HG02588 (cell line): ENCODE results near the gene MALT1.
A peak's percentile ranks its signal among the peaks of the same experiment; 100 is the strongest.
"Not testable (repeated sequence)": the region's sequence is repeated elsewhere in the genome, so short reads cannot be mapped to it uniquely, and the experiment has no call there.

Source experiments
- ATAC-seq: cut with Tn5 transposase; IDR thresholded peaks from one replicate; pipeline ENCODE4 v1.9.1; 2021; ENCODE audit warnings: mild to moderate bottlenecking, moderate library complexity; ENCODE audit not compliant: unreplicated experiment

Gene MALT1

DNA sequence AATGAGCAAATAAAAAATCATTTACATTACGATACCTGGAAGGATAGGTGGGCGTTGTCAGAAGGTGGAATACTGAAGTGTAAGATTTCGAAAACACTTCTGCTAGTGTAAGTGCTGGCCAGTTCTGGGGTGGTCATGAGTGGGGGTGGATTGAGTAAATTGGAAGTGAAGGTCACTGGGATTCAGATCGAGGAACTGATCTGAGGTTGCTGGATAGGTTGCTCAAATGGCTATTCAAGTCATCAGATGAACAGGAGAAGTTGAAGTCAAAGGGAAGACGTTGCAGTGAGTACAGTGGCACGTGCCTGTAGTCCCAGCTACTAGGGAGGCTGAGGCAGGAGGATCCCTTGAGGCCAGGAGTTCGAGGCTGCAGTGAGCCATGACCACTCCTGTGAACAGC is 95.7 kb downstream of the MALT1 start:
- no peak for ATAC-seq

DNA sequence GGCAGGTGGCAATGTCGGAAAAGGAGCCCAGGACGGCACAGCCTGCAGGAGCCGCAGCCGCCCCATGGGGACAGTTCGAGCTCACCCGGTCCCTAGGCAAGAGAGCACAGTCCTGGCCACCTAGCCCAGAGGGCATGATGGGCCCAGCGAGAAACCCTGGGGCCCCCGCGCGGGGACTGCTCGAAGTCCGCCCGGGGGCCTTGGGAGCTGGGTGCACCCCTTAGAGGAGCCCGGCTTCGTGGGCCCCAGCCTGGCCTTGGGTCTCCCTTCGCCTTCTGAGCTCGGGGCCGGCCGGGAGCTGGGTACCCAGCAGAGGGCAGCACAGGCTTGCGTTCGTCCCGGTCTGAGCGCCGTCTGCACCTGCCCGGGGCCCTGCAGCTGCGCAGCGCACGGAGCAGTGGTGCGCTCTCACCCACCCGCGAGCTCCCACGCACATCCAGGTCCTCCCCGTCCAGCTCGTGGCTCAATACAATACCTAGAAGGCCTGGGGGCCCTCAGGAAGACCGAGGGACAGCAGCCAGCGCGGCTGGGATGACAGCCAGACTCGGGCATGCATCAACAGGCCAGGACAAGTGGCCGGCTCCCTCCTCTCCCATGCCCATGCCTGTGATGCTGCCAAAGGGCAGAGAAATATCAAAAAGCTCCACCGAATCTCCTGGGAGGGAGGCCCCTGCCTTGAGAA is 97.2 kb downstream of the MALT1 start:
- ATAC-seq, result peak; percentile 83

DNA sequence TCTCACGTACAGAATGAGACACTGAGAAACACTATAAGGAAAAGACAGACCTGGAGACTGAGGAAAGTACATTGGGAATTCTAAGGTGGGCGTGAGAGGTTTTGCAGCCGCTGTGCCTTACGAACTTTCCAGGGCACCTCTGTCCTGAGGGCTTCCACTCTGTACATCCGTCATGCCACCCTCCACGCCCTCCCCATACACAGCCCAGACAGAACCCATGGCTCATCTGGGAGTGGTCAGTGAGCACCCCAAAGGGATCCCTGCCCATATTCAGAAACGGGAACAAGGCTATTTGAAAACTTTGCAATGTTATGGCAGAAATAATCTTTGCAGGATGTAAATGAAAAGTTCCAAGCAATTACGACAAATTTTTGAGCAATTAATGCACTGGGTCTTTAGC is 98.1 kb downstream of the MALT1 start:
- ATAC-seq, result no peak

DNA sequence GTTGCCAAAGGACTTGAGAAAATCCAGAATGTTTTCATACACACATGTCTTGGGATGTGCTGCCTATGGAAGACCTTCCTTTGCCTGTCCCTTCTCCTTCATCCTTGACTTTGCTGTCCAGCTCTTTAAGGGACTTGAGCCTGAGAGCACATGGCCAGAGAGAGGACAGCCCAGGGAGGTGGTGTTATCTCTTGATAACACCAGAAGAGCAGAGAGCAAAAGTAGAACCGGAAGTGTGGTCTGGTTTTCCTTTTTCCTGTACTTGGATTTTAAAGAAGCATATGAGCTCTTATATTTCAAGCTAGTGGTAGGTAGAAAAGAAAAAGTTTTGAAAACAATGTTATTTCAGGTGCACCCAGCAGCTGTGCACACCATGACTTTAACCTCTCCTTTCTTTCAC is 99.3 kb downstream of the MALT1 start:
- no peak for ATAC-seq

DNA sequence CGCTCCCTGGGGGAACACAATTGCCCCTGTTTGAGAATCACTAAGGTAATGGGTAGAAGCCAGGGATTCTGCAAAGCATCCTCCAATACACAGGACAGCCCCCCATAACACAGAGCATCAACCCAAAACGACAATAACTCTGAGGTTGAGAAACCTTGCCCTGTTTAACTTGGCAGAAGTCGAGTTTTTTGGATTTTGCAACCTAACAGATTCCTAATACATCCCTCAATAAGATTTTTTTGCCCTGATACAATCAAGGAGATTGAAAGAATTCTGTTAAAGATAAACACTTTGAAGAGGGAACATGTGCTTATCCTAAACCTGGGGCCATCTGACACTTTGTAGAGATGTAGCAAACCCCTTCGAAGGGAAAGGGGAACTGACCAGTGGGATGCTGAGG is 100.9 kb downstream of the MALT1 start:
- ATAC-seq, result no peak

DNA sequence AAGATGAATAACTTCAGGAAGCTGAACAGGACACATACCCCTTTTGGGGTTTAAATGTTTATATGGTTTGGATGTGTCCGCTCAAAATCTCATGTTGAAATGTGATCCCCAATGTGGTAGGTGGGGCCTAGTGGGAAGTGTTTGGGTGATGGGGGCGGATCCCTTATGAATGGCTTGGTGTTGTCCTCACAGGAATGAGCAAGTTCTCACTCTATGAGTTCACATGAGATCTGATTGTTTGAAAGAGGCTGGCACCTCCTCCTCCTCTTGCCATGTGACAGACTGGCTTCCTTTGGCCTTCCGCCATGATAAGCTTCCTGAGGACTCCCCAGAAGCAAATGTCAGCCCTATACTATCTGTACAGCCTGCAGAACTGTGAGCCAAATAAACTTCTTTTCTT is 104.8 kb downstream of the MALT1 start:
- ATAC-seq, result no peak

DNA sequence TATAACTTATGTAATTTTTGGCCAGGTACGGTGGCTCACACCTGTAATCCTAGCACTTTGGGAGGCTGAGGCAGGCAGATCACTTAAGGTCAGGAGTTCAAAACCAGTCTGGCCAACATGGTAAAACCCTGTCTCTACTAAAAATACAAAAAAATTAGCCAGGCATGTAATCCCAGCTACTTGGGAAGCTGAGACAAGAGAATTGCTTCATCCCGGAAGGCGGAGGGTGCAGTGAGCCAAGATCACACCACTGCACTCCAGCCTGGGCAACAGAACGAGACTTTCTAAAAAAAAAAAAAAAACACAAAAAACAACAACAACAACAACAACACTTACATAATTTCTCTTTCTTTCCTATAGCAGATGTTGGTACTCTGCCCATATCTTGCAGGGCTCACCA is 105.3 kb downstream of the MALT1 start:
- not testable (repeated sequence) for ATAC-seq

DNA sequence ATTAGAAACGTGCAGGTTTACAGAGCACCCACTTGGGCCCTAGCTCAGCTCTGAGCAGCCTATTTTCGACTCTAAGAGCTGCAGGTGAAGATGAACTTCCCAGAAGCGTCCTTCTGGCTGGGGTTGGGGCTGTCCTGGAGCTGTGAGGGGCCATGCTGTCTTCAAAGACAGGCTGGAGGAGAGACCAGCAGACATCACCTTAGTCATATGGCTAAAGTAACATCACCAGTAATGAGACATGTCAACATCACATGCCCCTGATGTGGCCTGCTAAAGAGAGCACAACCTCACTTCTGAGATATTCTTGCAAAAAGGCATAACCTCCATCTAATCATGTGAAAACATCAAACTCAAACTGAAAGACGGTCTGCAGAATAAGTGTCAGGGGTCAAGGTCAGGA is 106.2 kb downstream of the MALT1 start:
- no peak for ATAC-seq

DNA sequence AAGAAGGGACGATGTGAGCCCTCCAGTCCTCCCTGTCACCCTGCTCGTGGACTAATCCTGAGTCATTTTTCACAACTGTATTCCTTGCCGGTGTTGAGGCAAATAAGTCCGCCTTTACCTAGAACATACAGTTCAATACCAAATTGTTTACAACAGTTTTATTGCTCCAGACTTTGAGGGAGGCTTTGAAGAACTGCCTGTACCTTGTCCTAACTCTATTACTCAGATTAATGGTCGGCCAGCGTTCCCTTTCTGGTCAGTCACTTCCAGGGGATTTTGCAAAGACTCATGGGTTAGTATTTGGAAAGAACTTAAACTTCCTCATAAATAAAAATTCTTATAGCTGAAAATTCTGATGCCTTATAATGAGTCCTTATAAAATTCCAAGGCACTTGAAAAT is 108.3 kb downstream of the MALT1 start:
- ATAC-seq, result no peak

DNA sequence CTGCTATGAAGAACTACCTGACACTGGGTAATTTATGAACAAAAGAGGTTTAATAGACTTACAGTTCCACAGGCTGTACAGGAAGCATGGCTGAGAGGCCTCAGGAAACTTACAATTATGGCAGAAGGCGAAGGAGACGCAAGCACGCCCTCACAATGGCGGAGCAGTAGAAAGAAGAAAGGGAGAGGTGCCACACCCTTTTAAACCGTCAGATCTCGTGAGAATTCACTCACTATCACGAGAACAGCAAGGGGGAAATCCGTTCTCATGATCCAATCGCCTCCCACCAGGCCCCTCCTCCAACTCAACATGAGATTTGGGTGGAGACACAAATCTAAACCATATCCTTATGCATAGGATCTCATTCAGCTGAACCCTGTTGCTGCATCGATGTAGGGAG is 108.8 kb downstream of the MALT1 start:
- ATAC-seq, result no peak

DNA sequence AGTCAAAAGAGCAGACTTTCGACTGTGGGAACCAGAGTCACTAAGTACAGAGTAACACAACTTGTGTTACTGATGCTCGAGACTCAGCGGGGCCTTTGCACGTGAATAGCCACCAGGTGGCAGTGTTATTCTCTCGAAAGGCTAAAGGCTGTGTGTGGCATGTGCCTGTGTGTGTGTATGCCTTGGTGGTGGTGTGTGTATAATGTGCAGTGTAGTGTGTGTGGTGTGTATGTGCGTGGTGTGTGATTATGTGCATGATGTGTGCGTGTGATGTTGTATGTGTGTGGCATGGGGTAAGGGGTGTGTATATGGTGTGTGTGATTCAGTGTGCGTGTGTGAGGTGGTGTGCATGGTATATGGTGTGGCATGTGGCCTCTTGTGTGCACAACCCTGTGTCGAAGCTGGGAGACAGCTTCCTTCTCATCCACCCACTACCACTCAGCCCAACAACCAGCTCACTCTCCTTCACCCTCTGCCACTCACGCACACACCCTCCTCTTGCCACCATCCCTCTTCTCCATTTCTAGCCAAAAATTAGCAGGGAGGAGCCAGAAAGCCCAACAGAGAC is 110.4 kb downstream of the MALT1 start:
- ATAC-seq, result peak; percentile 75

DNA sequence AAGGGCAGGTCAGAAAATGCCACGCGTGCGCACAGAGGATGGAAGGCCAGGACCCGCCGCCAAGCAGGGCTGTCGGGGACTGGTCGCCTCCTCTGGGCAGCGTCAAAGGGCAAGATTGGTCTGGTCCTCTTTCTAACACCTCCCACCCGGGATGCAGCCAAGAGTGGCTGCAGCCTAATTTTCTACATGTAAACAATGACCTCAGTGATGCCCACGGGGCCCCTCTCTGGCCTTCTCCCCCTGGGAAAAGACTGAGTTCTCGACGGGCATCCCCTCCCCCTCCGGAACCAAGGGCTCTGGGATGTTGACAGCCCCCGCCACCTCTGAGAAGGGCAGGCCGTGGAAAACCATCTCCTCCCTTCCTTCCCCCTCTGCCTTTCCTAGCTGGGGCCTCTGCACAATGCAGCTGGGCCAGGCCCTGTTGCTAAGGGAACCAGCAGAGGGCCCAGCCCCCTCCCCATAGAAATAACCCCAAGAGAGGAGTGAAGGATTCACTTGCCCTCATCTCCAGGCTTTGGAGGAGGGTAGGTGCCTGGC is 113.4 kb downstream of the MALT1 start:
- no peak for ATAC-seq

DNA sequence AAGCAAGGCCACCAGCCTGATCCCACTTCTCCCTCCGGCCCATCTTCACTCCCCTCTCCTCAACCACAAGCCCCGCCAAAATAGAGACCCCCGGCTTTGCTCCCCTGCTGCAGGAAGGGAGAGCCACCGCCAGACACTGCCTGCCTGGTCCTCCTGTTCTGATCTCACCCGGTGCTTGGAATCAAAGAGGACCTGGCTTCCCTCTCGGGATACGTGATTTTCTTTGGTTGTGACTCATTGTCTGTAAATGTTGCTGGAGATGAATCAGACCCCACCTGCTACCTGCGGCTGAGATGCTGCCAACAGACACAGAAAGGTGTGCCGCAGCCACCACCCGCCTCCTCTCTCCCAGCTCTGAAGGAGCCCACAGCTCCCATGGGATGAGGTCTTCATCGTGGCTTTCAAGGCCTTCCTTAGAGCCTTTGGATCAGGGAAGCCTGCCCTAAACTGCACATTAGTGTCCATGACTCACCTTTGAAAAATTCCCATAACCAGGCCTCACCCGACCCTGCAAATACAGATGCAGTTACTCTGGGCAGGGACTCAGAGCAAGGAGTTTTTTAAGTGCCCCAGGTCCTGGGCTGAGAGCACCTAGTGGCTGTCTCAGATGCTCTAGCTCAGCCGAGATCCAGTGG is 114.0 kb downstream of the MALT1 start:
- ATAC-seq, result no peak

DNA sequence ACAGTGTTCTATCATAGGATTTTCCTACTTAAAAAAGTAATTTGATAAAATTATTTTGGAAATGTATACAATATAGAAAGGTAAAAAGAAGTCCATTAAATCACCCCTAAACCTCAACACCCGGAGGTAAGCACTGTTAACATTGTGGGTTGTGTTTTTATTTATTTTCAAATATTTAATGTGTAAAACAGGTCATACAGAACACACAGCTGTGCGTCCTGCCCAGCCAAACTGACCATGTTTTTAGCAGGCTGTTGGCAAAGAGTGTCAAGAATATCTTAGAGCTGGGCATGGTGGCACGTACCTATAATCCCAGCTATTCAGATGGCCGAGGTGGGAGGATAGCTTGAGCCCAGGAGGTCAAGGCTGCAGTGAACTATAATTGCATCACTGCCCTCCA is 114.6 kb downstream of the MALT1 start:
- ATAC-seq, result no peak

DNA sequence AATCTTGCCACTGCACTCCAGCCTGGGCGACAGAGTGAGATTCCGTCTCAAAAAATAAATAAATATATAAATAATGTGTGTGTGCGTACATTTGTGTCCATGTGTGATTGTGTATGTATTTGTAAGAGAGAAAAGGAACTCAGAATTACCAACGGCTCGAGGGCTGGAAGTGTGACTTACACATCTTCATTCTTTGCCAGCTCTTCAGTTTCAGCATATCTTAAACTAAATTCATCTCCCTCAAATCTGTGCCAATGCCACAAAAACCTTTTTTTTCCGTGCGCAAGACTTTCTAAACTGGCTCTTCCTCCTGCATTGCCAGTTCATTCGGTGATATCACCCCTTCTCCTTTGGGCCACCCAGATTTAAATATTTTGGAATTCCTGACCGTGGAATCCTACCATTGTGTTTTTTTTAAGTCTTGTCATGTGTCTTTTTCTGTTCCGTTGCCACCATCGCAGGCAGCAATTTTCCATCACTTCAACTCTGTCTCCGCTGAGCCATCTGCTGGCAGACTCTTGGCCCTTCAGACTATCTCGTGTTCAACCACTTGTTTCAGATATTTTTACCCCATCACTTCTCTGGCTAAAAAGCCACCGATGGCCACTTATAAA is 116.4 kb downstream of the MALT1 start:
- ATAC-seq, result no peak

DNA sequence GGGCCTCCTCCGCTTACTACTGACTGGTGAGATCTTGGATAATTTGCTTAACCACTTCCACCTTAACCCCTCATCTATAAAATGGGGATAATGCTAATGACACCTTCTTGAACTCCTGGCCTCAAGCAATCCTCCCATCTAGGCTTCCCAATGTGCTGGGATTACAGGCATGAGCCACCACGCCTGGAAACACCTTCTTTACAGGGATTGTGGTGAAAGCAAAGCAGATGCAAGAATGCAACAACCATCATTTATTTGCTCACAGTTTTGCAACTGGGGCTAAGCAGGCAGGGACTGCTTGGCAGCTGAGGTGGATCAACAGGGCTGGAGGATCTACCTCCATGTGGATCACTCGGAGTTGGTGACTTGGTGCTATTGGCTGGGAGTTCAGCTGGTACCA is 117.2 kb downstream of the MALT1 start:
- ATAC-seq, result no peak

DNA sequence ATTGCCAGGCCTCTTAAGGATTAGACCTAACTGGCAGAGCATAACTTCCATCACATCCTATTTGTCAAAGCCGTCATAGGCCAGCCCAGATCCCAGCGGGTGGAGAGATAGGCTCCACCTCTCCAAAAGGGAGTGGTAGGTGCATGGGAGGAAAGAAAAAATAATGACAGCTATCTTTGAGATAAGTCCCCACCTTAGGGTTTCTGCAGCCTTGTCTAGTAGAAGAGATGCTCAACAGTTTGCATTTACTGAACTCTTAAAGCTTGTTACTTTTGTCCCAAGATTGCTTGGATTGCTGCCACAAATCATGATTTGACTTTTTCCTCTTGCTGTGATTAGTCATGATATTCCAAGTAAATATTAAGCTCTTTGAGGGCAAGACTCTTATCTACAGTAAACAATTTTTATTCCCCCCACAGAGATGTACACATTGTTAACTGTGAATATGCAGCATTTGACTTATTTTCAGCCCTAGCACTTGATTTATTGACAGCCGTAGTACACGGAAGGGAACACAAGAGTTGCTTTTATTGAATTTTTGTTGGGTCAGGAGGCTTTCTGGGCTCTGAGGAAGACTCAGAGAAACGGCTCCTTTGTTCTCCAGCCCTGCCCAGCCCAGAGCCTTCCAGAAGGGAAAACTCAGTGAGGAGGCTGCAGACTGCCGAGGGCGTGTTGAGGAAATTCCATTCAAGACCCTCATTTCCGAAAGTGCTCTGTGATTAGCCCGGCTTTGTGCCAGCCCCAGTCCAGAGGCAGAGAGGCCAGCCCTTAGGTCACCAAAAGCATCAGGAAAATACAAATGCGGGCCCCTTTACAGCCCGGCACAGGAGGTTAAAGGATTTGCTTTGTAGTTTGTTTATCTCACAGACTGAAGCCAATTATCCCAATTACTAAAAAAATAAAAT is 118.0 kb downstream of the MALT1 start:
- ATAC-seq, result no peak

DNA sequence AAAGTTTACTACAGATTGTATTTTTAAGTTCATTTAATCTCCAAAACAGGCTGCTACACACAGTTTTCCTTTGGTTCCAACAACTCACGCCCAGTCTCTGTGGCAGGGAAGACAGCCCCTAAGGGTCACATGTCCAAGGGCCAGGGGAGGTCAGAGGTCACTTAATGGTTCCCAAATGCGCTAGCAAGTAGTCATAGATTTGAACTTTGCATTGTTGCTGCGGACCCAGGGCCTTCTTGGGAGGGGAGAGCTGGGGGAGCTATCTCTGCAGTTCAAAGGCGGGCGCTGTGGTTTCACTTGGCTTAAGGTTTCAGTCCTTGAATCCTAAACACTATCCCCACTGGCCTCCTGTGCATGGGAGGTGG is 118.6 kb downstream of the MALT1 start:
- ATAC-seq, result no peak

DNA sequence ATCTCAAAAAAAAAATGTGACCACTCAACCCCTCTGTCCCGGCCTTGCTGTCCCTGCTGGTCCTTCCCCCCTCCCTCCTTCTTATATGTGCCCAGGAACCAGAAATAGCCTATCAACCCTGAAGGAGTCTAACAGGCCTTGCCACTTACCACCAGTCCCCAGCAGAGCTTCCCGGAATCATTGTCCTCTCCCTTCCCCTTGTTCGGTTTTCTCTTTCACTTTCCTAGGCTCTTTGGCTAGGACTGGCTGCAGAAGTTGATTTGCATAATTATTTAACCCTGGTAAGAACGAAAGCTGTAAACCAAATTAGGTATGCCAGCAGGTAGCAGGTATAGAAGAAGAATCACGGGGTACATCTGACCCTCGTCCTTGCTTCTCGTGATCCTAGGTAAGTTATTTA is 120.8 kb downstream of the MALT1 start:
- ATAC-seq, result peak; percentile 90

DNA sequence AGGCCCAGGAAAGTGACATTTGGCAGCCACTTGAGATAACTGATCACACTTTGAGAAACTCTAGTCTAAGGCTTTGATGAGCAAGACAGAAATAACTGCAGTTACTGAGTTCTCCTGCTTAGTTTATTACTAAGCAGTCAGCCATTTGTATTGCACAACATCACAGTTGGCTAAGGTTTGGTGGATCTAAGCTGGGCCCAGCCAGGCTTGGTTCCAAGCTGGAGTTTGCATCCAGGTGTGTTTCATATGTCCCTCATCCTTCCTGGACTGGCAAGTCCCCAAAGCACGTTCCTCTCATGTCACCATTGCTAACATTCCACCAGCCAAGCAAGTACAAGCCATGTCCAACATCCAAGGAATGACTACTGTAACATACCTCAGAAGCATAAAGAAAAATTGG is 122.1 kb downstream of the MALT1 start:
- ATAC-seq, result no peak

DNA sequence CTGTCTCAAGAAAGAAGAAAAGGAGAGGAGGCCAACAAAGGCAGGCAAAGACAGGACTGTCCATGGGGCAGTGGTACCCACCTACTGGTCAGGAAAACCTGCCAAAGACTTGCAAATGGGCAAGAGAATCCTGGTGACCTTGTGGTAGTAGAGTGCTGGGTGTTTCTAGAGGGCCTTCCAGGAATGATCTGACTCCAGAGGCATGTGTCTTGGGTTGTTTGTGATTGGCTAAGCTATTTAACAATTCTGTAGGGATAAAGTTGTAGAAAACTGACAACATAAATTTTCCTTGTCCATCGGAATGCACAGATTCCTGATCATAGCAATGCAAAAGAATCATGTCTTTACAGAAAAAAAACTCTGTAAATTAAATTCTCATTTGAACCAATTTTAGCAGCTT is 125.0 kb downstream of the MALT1 start:
- ATAC-seq, result no peak
